ENCODE measurements around the gene C1QL1.

DNA sequence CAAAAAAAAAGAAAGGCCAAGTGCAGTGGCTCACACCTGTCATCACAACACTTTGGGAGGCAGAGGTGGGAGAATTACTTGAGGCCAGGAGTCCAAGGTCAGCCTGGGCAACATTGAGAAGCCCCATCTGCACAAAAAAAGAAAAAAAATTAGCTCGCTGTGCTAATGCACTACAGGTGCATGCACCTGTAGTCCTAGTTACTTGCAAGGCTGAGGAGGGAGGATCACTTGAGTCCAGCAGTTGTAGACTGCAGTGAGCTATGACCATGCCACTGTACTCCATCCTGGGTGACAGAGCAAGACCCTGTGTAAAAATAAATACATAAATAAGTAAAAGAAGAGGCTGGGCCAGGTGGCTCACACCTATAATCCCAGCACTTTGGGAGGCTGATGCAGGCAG, 43.7 kb upstream of the C1QL1 start:
- TF ChIP-seq, protein P1, sequence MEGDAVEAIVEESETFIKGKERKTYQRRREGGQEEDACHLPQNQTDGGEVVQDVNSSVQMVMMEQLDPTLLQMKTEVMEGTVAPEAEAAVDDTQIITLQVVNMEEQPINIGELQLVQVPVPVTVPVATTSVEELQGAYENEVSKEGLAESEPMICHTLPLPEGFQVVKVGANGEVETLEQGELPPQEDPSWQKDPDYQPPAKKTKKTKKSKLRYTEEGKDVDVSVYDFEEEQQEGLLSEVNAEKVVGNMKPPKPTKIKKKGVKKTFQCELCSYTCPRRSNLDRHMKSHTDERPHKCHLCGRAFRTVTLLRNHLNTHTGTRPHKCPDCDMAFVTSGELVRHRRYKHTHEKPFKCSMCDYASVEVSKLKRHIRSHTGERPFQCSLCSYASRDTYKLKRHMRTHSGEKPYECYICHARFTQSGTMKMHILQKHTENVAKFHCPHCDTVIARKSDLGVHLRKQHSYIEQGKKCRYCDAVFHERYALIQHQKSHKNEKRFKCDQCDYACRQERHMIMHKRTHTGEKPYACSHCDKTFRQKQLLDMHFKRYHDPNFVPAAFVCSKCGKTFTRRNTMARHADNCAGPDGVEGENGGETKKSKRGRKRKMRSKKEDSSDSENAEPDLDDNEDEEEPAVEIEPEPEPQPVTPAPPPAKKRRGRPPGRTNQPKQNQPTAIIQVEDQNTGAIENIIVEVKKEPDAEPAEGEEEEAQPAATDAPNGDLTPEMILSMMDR (IDR thresholded peaks at IDR 0.05; ENCODE audit: low read depth, low read length) = no peak
- TF ChIP-seq POLR2A (IDR thresholded peaks at IDR 0.05; ENCODE audit: extremely low read depth, insufficient read length) = no peak
- TF ChIP-seq, protein P2, sequence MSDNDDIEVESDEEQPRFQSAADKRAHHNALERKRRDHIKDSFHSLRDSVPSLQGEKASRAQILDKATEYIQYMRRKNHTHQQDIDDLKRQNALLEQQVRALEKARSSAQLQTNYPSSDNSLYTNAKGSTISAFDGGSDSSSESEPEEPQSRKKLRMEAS (IDR thresholded peaks at IDR 0.05; ENCODE audit: low read depth, low read length) = no peak
- no peak for TF ChIP-seq MYC (IDR thresholded peaks at IDR 0.05; ENCODE audit: low read depth, low read length)
